Smooth muscle cell of the brain vasculature (primary cell): ENCODE results near the gene BRF1.
A peak's percentile ranks its signal among the peaks of the same experiment; 100 is the strongest.
"Not testable (repeated sequence)": the region's sequence is repeated elsewhere in the genome, so short reads cannot be mapped to it uniquely, and the experiment has no call there.

Experiments used
- DNase-seq: peaks from one replicate; pipeline ENCODE4 v3.0.0-alpha.2; 2012; ENCODE audit warnings: low read depth, low spot score

The BRF1 gene

GRCh38 chr14:105290621-105291346 lies 10.0 kb downstream of the BRF1 start:
- DNase-seq, result no peak

- not testable (repeated sequence) for DNase-seq
Observed at GRCh38 chr14:105288936-105289335, 11.9 kb downstream of the BRF1 start.

DNA sequence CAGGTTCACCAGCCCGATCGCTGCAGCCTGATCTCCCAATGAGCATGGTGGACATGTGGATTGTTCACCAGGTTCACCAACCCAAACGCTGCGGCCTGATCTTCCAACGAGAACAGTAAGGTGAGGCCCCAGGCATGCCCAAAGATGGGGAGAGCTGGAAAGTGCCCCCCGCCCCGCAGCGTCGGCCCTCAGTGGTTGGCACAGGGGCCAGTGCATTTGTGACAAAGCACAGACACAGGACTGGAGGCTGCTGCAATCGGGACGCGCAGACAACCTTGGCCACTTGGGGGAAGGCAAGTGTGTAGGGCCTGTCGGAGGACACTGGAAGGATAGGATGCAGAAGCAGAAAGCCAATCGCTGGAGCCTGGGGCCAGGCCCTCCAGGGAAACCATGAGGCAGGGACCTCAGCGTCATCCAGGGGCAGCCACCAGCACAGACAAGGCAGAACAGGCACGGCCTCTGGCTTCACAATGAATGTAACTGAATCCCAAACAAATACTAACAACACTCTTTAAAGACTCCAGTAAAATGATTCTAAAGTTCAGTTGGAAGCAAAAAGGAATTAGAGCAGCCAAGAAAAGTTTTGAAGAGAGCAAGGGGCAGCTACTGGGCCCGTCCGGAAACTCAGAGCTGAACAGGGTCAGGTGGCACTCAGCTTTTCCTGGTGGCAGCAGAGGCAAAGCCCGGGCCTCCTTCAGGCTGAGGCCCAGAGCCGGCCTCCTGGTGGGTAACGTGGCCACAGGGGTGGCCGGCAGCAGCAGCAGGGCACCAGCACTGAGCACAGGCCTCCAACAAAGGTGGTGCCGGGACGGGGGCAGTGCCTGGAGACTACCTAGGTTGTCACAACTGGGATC lies 13.3 kb downstream of the BRF1 start:
- DNase-seq, result no peak

- no peak for DNase-seq
Observed at GRCh38 chr14:105286759-105287144, 14.0 kb downstream of the BRF1 start.

- no peak for DNase-seq
Observed at GRCh38 chr14:105285174-105285573, 15.6 kb downstream of the BRF1 start.

GRCh38 chr14:105283899-105284298 lies 16.9 kb downstream of the BRF1 start:
- DNase-seq, result no peak

DNA sequence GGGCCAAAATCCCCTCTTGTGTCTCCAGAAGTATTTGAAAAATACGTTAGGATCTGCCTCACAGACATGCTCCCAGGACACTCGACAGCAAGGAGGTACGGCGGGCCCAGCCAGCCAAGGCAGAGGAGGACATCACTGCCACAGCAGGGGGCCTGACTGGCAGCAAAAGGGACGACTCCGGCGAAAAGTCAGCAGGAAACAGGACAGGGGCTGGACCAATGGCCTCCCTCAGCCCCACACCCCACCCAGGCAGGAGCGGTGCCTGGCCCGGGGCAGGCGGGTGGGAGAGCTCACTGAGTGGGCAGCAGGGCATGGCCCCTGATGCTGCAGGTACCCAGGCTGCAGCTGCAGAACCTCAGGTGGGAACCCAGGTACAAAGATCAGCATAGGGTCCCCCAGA lies 17.8 kb downstream of the BRF1 start:
- no peak for DNase-seq

- DNase-seq, result no peak
Observed at GRCh38 chr14:105282098-105282725, 18.6 kb downstream of the BRF1 start.

GRCh38 chr14:105281371-105282097 lies 19.3 kb downstream of the BRF1 start:
- DNase-seq, result peak; percentile 26

DNA sequence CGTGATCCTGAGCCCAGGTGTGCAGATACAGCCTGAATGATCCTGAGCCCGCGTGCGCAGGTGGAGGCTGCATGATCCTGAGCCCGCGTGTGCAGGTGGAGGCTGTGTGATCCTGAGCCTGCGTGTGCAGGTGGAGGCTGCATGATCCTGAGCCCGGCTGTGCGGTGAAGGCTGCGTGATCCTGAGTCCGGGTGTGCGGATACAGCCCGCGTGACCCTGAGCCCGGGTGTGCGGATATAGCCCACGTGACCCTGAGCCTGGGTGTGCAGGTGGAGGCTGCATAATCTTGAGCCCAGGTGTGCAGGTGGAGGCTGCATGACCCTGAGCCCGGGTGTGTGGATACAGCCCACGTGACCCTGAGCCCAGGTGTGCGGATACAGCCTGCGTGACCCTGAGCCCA lies 20.3 kb downstream of the BRF1 start:
- no peak for DNase-seq

DNA sequence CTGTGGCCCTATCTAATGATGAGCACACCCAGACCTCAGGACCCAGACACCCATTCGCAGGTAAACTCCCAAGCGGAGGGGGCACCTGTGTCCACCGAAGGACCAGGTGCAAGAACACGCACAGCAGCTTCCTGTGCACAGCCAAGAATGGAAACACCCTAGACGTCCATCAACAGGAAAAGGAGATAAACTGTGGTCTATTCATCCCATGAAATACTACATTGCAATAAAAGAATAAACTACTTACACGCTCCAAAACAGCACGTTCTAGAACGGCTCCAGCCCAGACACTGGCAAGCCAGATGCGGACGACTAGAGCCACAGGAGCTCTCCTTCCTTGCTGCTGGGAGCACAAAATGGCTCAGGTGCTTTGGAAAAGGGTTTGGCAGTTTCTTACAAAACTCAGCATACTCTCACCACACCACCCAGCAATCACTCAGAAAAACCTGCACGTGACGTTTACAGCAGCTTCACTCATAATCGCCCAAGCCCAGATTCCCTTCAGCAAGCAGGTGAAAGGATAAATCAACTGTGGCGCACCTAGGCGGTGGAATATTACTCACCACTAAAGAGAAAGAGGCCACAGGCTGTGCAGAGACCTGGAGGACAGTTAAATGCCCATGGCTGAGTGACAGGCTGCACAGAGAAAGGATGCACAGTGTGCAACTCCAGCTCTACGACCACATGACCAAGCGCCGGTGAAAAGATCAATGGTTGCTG lies 21.0 kb downstream of the BRF1 start:
- DNase-seq, result no peak

DNA sequence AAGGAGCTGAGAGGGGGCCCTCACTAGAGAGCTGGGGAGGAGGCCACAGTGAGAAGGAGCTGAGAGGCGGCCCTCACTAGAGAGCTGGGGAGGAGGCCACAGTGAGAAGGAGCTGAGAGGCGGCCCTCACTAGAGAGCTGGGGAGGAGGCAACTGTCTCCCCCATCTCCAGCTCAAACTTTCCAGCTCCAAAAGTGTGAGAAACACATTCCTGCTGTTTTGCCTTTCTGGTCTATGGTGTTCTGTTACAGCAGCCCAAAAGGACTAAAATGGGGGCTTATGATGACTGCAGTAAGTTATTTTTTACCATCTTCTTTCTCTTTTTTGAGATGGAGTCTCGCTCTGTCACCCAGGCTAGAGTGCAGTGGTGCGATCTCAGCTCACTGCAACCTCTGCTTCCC lies 23.4 kb downstream of the BRF1 start:
- DNase-seq, result not testable (repeated sequence)

- peak; percentile 21 for DNase-seq
Observed at GRCh38 chr14:105275267-105275946, 25.4 kb downstream of the BRF1 start.

GRCh38 chr14:105274637-105275036 lies 26.2 kb downstream of the BRF1 start:
- DNase-seq, result no peak

DNA sequence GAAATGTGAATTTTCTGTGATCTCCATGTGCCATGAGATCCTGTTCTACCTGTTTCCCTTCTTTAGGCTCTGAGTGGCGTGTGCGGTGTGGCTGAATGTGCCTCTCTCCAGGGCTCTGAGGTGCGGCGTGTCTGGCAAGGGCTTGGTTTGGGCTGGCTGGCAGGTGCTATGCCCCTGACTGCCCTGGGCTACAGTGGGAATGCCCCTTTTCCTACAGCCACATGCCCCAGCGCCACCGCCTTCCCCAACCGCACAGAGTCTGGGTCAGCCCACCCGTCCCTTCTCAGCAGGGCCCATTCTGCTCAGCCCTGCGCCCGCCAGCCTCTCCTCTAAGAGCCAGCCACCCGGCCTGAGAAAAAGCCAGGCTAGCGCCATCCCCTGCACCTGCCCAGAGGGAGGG lies 27.7 kb downstream of the BRF1 start:
- DNase-seq, result no peak

GRCh38 chr14:105272623-105273022 lies 28.2 kb downstream of the BRF1 start:
- DNase-seq, result no peak

GRCh38 chr14:105271224-105271890 lies 29.4 kb downstream of the BRF1 start:
- no peak for DNase-seq

DNA sequence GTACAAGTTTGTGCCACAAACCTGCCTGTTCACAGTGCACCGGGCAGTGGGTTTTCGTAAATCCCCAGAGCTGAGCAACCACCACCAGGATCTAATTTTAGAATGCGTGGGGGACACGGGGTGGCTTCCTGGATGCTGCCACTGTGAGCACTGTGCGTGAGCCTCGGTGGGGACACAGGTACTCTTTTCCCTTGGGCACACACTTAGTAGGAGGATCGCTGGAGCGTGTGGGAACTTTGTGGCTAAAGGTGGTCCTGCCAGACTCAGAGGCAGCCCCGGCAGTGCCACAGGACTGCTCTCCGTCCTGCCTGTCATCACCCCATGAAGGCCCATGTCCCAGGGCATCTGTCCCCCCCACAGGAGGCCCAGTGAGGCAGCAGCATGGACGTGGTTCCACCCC lies 31.4 kb downstream of the BRF1 start:
- no peak for DNase-seq

DNA sequence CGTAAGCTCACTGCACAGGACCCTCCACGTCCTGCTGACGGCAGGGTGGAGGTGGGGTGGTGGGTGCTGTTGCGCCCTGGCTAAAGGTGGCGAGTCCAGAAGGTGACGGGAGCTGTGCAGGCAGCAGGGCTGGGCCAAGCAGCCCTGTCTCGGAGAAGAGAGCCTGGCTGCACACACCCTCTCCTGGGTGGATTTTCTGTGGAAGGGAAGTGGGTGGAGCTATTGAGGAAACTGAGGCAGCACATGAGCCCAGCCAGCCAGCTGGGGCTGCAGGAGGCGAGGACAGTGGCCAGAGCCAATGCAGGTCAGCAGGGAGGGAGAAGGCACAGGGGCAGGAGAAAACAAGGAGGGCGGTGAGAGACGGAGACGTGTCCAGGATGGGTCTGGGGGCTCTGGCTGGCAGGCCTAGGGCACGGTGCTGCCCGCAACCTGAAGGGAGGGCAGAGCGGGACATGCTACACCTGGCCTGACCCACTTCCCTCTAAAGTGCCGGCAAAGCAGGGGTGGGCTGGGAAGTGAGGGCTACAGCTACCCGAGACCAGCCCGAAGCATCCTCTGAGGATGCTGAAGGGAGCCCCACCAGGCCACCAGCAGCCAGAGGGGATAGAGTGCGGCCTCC lies 32.0 kb downstream of the BRF1 start:
- DNase-seq, result no peak
